Activated CD8-positive, alpha-beta memory T cell treated with anti-CD3 and anti-CD28 coated beads for 24 hours (primary cell): ENCODE data around the gene TICAM2.
A peak's percentile ranks its signal among the peaks of the same experiment; 100 is the strongest.

Experiments
- DNase-seq: peaks from one replicate; pipeline ENCODE4 v3.0.0-alpha.2; 2020

Gene TICAM2

DNA sequence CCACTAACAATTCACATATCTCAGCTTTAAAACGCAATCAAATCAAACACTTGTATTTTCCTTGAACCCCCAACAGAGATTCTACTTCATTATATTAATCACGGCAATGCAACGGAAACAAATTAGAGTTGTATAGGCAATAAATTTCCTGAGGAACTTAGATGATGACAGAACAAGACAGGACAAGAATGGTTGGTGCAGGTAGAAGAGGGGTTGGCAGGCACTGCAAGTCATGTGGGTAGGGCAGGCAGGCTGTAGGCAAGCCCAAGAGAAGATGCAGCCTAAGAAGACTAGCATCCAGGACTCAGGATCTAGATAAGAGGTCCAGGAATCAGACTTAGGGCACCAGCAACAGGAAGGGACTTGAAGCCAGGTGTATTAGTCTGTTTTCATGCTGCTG, 41.1 kb downstream of the TICAM2 start:
- DNase-seq = no peak

DNA sequence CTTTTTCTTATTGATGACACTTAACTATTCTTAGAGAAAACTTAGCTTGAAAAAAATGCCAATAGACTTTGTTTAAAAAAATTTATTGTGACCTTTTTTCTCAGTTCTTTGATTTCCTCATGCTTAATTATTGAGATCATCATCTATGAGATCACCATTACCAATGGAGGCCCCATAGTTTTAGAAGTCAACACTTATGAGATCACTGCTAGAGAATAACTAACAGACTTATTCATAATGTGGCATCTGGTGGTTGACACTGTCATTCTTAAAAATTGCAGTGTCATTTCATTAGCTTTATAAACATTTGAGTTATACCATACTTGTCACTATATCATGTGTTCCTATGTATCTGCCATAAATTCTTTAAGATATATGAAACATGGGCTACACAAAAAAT, 42.8 kb downstream of the TICAM2 start:
- DNase-seq = no peak

GRCh38 chr5:115558388-115558956, 43.8 kb downstream of the TICAM2 start:
- no peak for DNase-seq

- DNase-seq = no peak
Observed at GRCh38 chr5:115557667-115558387, 44.5 kb downstream of the TICAM2 start.

DNA sequence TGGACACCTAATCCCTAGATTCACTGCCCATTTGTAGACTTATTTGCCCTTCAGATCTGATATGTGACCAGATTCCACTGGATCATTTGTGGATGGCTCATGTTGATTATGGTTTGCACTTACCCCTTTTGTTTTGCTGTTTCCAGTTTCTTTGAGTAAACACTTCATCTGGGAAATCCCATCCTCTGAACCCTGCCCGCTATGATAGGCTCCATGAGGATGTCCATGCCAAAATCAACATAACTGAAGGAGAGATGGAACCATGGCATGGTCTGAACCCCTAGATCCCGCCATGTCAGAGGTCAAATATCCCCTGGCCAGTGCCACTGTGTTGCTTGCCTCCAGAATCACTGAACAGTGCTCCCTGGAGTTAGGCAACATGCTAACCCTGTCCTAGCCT, 46.0 kb downstream of the TICAM2 start:
- no peak for DNase-seq

GRCh38 chr5:115555084-115555633, 47.1 kb downstream of the TICAM2 start:
- DNase-seq = no peak

- DNase-seq = no peak
Observed at GRCh38 chr5:115553082-115553481, 49.2 kb downstream of the TICAM2 start.

- DNase-seq = no peak
Observed at GRCh38 chr5:115551415-115551814, 50.9 kb downstream of the TICAM2 start.

GRCh38 chr5:115549154-115549553, 53.1 kb downstream of the TICAM2 start:
- DNase-seq = peak; percentile 58

DNA sequence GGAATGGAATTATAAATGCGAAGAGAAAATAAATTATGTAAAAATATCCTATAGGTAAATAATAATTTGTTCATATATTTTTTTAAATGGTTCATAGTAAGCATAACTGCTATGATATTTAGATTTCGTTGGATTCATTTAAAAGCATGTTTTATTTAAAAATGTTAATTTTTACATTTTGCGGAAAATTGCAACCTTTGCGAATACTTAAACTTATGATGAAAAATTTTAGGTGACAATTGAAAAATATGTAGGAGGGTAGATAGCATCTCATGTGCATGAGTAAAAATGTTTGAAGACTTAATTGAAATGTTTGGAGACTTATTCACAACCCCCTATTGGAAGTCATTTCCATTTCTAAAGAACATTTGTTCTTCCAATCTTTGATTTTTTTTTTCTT, 53.6 kb downstream of the TICAM2 start:
- no peak for DNase-seq

- DNase-seq = no peak
Observed at GRCh38 chr5:115545351-115545882, 56.9 kb downstream of the TICAM2 start.

DNA sequence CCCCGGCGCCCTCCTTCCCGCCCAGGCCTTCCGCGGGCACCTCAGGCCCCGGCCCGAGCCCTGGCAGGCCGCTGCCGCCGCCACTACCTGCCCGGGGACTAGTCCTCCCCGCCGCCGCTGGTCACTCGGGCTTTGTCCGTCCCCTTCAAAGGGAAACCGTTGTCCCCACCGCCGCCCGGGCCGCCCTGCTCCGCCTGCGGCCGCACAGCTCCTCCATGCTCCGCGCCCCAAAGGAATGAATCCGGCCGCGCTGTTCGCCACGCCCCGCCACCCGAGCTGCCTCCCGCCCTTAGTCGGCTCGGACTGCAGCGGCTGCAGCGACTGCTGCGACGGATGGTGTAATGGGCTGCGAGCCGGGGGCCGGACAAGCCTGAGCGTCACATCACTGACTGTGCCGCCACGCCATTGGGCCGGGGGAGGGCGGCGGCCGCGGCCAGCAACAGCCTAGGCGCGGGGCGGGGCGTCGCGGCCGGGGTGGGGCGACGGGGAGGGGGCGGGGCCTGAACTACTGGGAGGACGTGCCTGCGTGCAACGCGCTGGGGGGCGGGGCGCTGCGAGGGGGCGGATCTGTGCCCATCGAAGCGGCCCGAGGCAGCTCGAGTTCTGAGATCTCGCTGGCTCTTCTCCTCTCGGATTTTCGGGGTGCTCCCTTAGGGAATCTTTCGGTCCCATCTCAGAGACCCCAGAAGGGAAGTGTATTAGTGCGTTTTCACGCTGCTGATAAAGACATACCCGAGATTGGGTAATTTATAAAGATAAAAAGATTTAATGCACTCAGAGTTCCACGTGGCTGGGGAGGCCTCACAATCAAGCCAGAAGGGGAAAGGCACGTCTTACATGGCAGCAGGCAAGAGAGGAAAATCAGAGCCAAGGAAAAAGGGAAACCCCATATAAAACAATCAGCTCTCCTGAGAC, 57.6 kb downstream of the TICAM2 start, which contains the start of gene FEM1C:
Gene FEM1C, minus strand, starts transcription at position 340 of the 915 bp plus-strand sequence. CDS start 1,282 bp downstream, outside the sequence.
- DNase-seq = peak; percentile 99

GRCh38 chr5:115544043-115544435, 58.2 kb downstream of the TICAM2 start:
- DNase-seq = no peak

DNA sequence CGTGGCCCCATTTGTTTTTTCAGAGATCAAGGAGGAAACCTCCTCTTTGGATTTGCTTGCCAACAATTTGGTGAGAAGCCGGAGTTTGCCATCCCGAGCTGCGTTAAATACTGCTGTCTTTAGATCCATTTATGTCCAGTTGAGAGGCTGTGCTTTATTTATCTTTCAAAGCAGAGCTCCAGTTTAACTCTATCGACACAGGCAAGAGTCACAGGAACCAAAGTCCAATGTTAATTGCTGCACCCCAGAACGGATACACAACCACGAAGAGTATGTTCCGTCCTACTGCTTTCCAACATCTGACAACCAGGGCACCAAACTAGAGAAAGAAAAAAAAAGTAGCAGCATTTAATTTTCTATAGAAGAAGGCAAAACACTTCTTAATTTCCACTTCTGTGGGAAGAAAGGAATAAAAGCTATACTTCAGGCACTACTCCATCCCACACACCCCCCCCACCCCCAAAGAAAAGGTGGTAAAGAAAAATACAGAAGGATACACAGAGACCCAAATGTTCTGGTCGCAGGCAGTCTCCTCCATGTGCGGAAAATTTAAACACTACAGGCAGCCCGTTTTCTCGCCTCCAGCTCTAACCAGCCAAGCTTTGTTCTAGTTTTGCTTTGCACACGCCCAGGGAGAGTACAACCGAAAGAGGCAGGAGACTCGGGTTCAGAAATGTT, 58.8 kb downstream of the TICAM2 start:
- DNase-seq = no peak

GRCh38 chr5:115542651-115543364, 59.5 kb downstream of the TICAM2 start:
- DNase-seq = no peak

DNA sequence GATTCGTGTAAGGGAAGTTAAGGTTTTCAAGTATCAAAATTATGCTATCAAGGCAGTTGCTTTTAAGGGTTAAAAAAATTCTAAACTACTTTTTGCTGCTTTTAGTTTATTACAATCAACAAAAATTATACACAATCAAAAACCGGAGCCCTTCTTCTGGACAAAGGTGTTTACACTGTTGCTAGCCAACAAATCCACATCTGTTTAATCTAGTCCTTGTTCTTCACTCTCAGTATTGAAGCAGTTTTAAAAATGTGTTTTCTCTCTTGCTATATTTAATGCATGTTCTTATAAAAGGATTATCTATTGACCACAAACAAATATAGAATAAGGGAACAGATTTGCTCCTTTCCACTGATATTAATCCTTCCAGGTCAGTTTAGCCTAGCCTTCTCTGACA, 60.2 kb downstream of the TICAM2 start:
- DNase-seq = no peak

- no peak for DNase-seq
Observed at GRCh38 chr5:115541611-115542010, 60.7 kb downstream of the TICAM2 start.

DNA sequence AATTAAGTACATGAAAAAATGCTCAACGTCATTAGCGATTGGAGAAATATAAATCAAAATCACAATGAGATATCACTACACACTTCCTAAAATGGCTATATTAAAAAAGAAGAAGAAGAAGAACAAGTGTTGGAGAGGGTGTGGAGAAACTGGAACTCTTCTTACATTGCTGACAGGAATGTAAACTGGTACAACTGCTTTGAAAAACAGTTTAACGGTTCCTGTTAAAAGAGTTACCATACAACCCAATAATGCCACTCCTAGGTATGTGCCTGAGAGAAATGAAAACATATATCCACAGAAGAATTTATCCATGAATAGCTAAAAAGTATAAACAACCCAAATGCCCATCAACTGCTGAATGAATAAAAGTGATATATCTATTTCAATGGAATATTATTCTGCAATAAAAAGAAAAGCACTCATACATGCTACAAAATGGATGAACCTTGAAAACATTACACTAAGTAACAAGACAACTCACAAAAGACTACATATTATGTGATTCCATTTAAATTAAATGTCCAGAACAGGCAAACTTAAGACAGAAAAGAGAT, 66.7 kb downstream of the TICAM2 start:
- DNase-seq = no peak

DNA sequence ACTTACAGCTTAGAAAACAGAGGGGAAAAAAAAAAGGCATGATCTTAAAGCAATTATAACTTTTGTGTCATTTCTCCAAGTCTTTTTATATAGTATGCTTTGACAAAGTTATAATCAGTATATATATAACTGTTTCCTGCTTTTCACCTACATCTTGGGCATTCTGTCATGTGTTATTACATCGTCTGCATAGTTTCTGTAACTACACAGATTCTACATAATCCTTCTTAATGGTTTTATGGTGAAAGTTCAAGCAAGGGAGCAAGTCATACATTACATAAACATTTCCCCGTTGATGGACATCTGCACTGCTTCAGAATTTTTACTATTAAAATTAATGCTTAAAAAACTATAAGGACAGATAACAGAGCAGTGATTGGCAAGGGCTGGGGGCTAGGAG, 69.8 kb downstream of the TICAM2 start:
- DNase-seq = no peak

GRCh38 chr5:115531787-115532367, 70.4 kb downstream of the TICAM2 start:
- no peak for DNase-seq

- no peak for DNase-seq
Observed at GRCh38 chr5:115531380-115531779, 70.9 kb downstream of the TICAM2 start.
